SK-N-SH (cell line): ENCODE results near the gene ZNF766. TPM values are rescaled to one million over a fixed set of nuclear protein-coding genes. Genes with fewer than 3 reads are reported as not detected.

Source experiments
- CTCF ChIA-PET: fragments of 300-600, 350-600 bp; formaldehyde crosslinking; extraction: SDS; loops from one replicate; lab custom pipeline; 2021; lab: Yijun Ruan, JAX
- POLR2A ChIA-PET: fragments of 350-600 bp; sonication (Branson Sonifier 250); formaldehyde crosslinking; extraction: SDS; loops from one replicate; lab custom pipeline; 2020; ENCODE audit warnings: antibody characterized with exemption, inconsistent platforms; lab: Yijun Ruan, JAX
- DNase-seq: peaks from one replicate; pipeline ENCODE4 v3.0.0; 2012
- H2AFZ ChIP-seq: fragments of 200-600 bp; sonication (generic); 2 replicates; pipeline ENCODE4 v1.8.1; 2016; ENCODE audit warnings: antibody characterized with exemption, mild to moderate bottlenecking, low read depth
- H3F3A ChIP-seq: fragments of 200-600 bp; sonication (generic); replicated peaks from 2 replicates; pipeline ENCODE3; 2016; ENCODE audit warnings: antibody characterized with exemption, mild to moderate bottlenecking; ENCODE audit not compliant: insufficient read depth
- H3K27ac ChIP-seq, 2 experiments: fragments of 200-500 bp in 1 of 2; fragments of 200-600 bp in 1 of 2; sonication (Bioruptor generic) in 1 of 2; sonication (generic), shearing (Covaris generic) in 1 of 2; 2 replicates each; pipeline versions ENCODE4 v1.5.1 to v1.6.1; 2014 to 2016; ENCODE audit warnings: low read depth in 2 of 2, inconsistent platforms in 1 of 2, low read length in 1 of 2, mild to moderate bottlenecking in 1 of 2, mixed read lengths in 1 of 2
- H3K27me3 ChIP-seq: fragments of 200-600 bp; sonication (generic), shearing (Covaris generic); 2 replicates; pipeline ENCODE4 v1.6.1; 2016; ENCODE audit warnings: mixed run types; ENCODE audit not compliant: insufficient read depth
- H3K36me3 ChIP-seq, 2 experiments: fragments of 200-500 bp in 1 of 2; fragments of 200-600 bp in 1 of 2; sonication (Bioruptor generic) in 1 of 2; sonication (generic) in 1 of 2; replicated peaks in 1 of 2; 2 replicates each; pipeline versions ENCODE3 to v1.5.1; 2014 to 2016; ENCODE audit warnings: low read length in 1 of 2, mild to moderate bottlenecking in 1 of 2; ENCODE audit not compliant: insufficient read depth in 2 of 2, control insufficient read depth in 1 of 2
- H3K4me1 ChIP-seq, 2 experiments: fragments of 200-500 bp in 1 of 2; fragments of 200-600 bp in 1 of 2; sonication (Bioruptor generic) in 1 of 2; sonication (generic), shearing (Covaris generic) in 1 of 2; 2 replicates each; pipeline versions ENCODE4 v1.5.1 to v1.6.1; 2014 to 2016; ENCODE audit warnings: low read depth in 1 of 2, low read length in 1 of 2, mixed run types in 1 of 2; ENCODE audit not compliant: insufficient read depth in 2 of 2, control insufficient read depth in 1 of 2
- H3K4me2 ChIP-seq: fragments of 200-600 bp; sonication (generic), shearing (Covaris generic); 2 replicates; pipeline ENCODE4 v1.6.1; 2017; ENCODE audit warnings: mixed run types
- H3K4me3 ChIP-seq, 2 experiments: fragments of 200-500 bp in 1 of 2; fragments of 200-600 bp in 1 of 2; sonication (Bioruptor generic) in 1 of 2; sonication (generic), shearing (Covaris generic) in 1 of 2; 2 replicates each; pipeline versions ENCODE4 v1.5.1 to v1.8.1; 2014 to 2016; ENCODE audit warnings: low read depth in 2 of 2, inconsistent platforms in 1 of 2, low read length in 1 of 2, mild to moderate bottlenecking in 1 of 2, mixed read lengths in 1 of 2, moderate library complexity in 1 of 2
- H3K79me2 ChIP-seq: fragments of 200-600 bp; sonication (generic); 2 replicates; pipeline ENCODE4 v1.8.1; 2017; ENCODE audit warnings: mild to moderate bottlenecking; ENCODE audit not compliant: insufficient read depth
- H3K9ac ChIP-seq: fragments of 200-600 bp; sonication (generic); 2 replicates; pipeline ENCODE4 v1.6.1; 2017; ENCODE audit warnings: mixed run types
- H3K9me2 ChIP-seq: fragments of 200-600 bp; sonication (generic); 2 replicates; pipeline ENCODE4 v1.6.1; 2017; ENCODE audit warnings: mixed run types
- H3K9me3 ChIP-seq: fragments of 200-600 bp; sonication (generic); 2 replicates; pipeline ENCODE4 v1.6.1; 2017; ENCODE audit warnings: mixed run types, mild to moderate bottlenecking, moderate library complexity
- H4K20me1 ChIP-seq: fragments of 200-600 bp; sonication (generic); 2 replicates; pipeline ENCODE4 v1.6.1; 2017; ENCODE audit warnings: mild to moderate bottlenecking, mixed run types; ENCODE audit not compliant: insufficient read depth
- FOXJ3 ChIP-seq: sonication (generic); formaldehyde crosslinking; IDR thresholded peaks from 2 replicates; pipeline ENCODE4 v1.5.1; 2020; ENCODE audit warnings: mild to moderate bottlenecking, missing genetic modification reagents
- JUND ChIP-seq: IDR thresholded peaks from 2 replicates; pipeline ENCODE4 v1.4.0; 2012
- MXI1 ChIP-seq: IDR thresholded peaks from 2 replicates; pipeline ENCODE4 v1.6.1; 2012; ENCODE audit warnings: mild to moderate bottlenecking, low read depth, low read length, improper control_type of control experiment
- RAD21 ChIP-seq: IDR thresholded peaks from 2 replicates; pipeline ENCODE4 v1.6.1; 2012; ENCODE audit warnings: mild to moderate bottlenecking, low read length
- SIN3A ChIP-seq: IDR thresholded peaks from 2 replicates; pipeline ENCODE4 v1.6.1; 2012; ENCODE audit warnings: low read depth, mild to moderate bottlenecking, low read length, moderate library complexity, borderline replicate concordance
- SMC3 ChIP-seq: IDR thresholded peaks from 2 replicates; pipeline ENCODE4 v1.6.1; 2012; ENCODE audit warnings: low read depth, low read length, improper control_type of control experiment
- WGBS: methylation state at CpG from one replicate; pipeline ENCODE4 v1.1.6; 2017; ENCODE audit warnings: low lambda C conversion rate; 5-methylcytosine and 5-hydroxymethylcytosine counted together
- polyA plus RNA-seq, 3 experiments: library from polyadenylated mRNA; depleted of rRNA; stranded (reverse); fragments of >200 nt; gene quantifications; 2 replicates each; pipeline ENCODE4 v1.2.3, GENCODE V29; 2012
- TF ChIP-seq, protein P1 (sequence below): IDR thresholded peaks from 2 replicates; pipeline ENCODE4; 2012
- TF ChIP-seq, protein P2 (sequence below): fragments of 200-600 bp; sonication (generic); IDR thresholded peaks from 2 replicates; pipeline ENCODE4 v1.6.1; 2017; ENCODE audit warnings: antibody characterized with exemption, mild to moderate bottlenecking, moderate library complexity

Gene ZNF766
- polyA plus RNA-seq, 1 of the 3 experiments (the other 2 are of a cell fraction): 3.9 TPM

DNA sequence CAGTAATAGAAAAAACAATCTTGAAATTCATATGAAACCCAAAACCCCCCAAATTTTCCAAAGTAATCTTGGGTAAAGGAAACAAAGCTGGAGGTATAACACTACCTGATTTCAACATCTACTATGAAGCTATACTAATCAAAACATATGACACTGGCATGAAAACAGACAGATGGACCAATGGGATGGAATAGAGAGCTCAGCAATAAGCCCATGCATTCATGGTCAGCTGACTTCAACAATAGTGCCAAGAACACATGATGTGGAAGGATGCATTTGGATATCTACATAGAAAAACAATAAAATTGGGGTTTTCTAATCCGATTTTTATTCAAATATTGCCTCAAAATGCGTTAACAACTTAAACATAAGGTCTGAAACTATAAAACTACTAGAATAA is 32.2 kb upstream of the ZNF766 start:
- Histone ChIP-seq H3K4me2 (no peak overlapping the region), H3K36me3 (peaks cover 0 to 7% of the 10 kb centered on the region in 2 experiments), H3K9ac (no peak overlapping the region), H3K9me2 (no peaks in the 10 kb centered on the region), H3K27me3 (no peaks in the 10 kb centered on the region), H3K4me3 (no peak overlapping the region), H3K79me2 (no peaks in the 10 kb centered on the region), H4K20me1 (no peaks in the 10 kb centered on the region), H3K27ac (no peak overlapping the region), H3K9me3 (no peaks in the 10 kb centered on the region), H3K4me1 (no peaks in the 10 kb centered on the region), H3F3A (peaks cover 6% of the 10 kb centered on the region), H2AFZ (no peak overlapping the region)
- no peak for DNase-seq
- ChIA-PET POLR2A (no interaction called here), CTCF (interaction anchor here (0.8 to 1.9 kb wide), 20 partner anchors 8 to 107 kb away, joined by 3 to 20 read pairs (median 4); partner anchors contain the start of genes ZNF616 and ZNF836)
- TF ChIP-seq MXI1: no peak
- no peak for TF ChIP-seq SIN3A
- no peak for TF ChIP-seq JUND
- TF ChIP-seq, protein P1, sequence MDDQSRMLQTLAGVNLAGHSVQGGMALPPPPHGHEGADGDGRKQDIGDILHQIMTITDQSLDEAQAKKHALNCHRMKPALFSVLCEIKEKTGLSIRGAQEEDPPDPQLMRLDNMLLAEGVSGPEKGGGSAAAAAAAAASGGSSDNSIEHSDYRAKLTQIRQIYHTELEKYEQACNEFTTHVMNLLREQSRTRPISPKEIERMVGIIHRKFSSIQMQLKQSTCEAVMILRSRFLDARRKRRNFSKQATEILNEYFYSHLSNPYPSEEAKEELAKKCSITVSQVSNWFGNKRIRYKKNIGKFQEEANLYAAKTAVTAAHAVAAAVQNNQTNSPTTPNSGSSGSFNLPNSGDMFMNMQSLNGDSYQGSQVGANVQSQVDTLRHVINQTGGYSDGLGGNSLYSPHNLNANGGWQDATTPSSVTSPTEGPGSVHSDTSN: no peak
- 50% methylated on average over 2 of the region's 2 CpGs for WGBS

DNA sequence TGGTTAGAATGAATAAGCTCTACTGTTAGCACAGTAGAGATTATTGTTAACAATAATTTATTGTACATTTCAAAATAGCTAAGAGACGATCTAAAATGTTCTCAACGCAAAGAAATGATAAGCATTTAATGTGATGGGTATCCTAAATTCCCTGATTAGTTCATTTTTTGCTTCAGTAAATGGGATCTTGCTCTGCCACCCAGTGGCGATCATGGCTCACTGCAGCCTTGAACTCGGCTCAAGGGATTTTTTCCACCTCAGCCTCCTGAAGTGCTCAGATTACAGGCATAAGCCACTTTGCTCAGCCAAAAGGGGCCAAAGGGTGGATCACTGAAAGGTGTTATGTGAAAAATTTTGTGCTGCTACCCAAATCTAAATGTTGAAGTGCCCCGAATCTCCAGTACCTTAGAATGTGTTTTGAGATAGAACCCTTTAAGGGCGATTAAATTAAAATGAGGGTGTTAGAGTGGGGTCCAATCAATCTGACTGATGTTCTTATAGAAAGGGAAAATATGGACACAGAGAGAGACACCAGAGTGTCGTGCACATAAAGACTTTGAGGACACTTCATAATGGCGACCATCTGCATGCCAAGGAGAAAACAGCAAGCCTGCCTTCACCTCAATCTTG is 31.5 kb upstream of the ZNF766 start:
- Histone ChIP-seq H3K27me3 (no peaks in the 10 kb centered on the region), H3K36me3 (peaks cover 0 to 7% of the 10 kb centered on the region in 2 experiments), H3K4me2 (no peak overlapping the region), H3K9me3 (no peaks in the 10 kb centered on the region), H4K20me1 (no peaks in the 10 kb centered on the region), H2AFZ (no peak overlapping the region), H3K4me1 (no peaks in the 10 kb centered on the region), H3K27ac (no peak overlapping the region), H3K9me2 (no peaks in the 10 kb centered on the region), H3F3A (peaks cover 6% of the 10 kb centered on the region), H3K9ac (no peak overlapping the region), H3K4me3 (no peak overlapping the region; a peak in 1 of 4 replicates), H3K79me2 (no peaks in the 10 kb centered on the region)
- CTCF ChIA-PET: interaction anchor here (0.8 to 1.9 kb wide), 20 partner anchors 9 to 108 kb away, joined by 3 to 20 read pairs (median 4); partner anchors contain the start of genes ZNF616 and ZNF836
- DNase-seq: peak; percentile 44
- no peak for TF ChIP-seq FOXJ3
- TF ChIP-seq RAD21: peak; percentile 92
- peak; percentile 76 for TF ChIP-seq SMC3
- TF ChIP-seq, protein P2, sequence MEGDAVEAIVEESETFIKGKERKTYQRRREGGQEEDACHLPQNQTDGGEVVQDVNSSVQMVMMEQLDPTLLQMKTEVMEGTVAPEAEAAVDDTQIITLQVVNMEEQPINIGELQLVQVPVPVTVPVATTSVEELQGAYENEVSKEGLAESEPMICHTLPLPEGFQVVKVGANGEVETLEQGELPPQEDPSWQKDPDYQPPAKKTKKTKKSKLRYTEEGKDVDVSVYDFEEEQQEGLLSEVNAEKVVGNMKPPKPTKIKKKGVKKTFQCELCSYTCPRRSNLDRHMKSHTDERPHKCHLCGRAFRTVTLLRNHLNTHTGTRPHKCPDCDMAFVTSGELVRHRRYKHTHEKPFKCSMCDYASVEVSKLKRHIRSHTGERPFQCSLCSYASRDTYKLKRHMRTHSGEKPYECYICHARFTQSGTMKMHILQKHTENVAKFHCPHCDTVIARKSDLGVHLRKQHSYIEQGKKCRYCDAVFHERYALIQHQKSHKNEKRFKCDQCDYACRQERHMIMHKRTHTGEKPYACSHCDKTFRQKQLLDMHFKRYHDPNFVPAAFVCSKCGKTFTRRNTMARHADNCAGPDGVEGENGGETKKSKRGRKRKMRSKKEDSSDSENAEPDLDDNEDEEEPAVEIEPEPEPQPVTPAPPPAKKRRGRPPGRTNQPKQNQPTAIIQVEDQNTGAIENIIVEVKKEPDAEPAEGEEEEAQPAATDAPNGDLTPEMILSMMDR: peak; percentile 92
- WGBS: 13% methylated on average over 8 of the region's 8 CpGs
- POLR2A ChIA-PET: no interaction called here
